T-helper 22 cell (primary cell): ENCODE results near the gene GRIN3B.

ENCODE experiments used
- DNase-seq: peaks from one replicate; pipeline ENCODE4 v3.0.0-alpha.2; 2020; ENCODE audit warnings: low read depth

GRIN3B gene

GRCh38 chr19:1008268-1009040 lies 8.2 kb downstream of the GRIN3B start:
- DNase-seq = no peak

- DNase-seq = no peak
Measured at GRCh38 chr19:1009041-1009980, 9.1 kb downstream of the GRIN3B start.

GRCh38 chr19:1009981-1010538 lies 9.8 kb downstream of the GRIN3B start:
- no peak for DNase-seq

GRCh38 chr19:1010586-1011510 lies 10.6 kb downstream of the GRIN3B start:
- no peak for DNase-seq

- DNase-seq = no peak
Measured at GRCh38 chr19:1011831-1012333, 11.7 kb downstream of the GRIN3B start.

GRCh38 chr19:1012334-1012733 lies 12.1 kb downstream of the GRIN3B start:
- DNase-seq = no peak

GRCh38 chr19:1013218-1013617 lies 13.0 kb downstream of the GRIN3B start:
- no peak for DNase-seq

GRCh38 chr19:1014161-1015060 lies 14.2 kb downstream of the GRIN3B start:
- no peak for DNase-seq

- no peak for DNase-seq
Measured at GRCh38 chr19:1015061-1015781, 15.0 kb downstream of the GRIN3B start.

GRCh38 chr19:1015782-1016646 lies 15.8 kb downstream of the GRIN3B start:
- DNase-seq = no peak

GRCh38 chr19:1016647-1017114 lies 16.5 kb downstream of the GRIN3B start:
- no peak for DNase-seq

GRCh38 chr19:1017115-1017905 lies 17.1 kb downstream of the GRIN3B start:
- DNase-seq = no peak

GRCh38 chr19:1017906-1018305 lies 17.7 kb downstream of the GRIN3B start:
- DNase-seq = no peak

GRCh38 chr19:1018393-1018792 lies 18.2 kb downstream of the GRIN3B start:
- no peak for DNase-seq

- no peak for DNase-seq
Measured at GRCh38 chr19:1018932-1019615, 18.9 kb downstream of the GRIN3B start.

GRCh38 chr19:1019616-1019961 lies 19.4 kb downstream of the GRIN3B start:
- no peak for DNase-seq
